Left renal pelvis (tissue), 4 donors: ENCODE results near the gene PANX2. TPM values are rescaled to one million over a fixed set of nuclear protein-coding genes. Genes with fewer than 3 reads are reported as not detected.

Experiments used
- DNase-seq, 4 donors: peaks; one replicate each; pipeline ENCODE4 v3.0.0-alpha.2; 2013; ENCODE audit warnings: low read depth in 4 of 4, low spot score in 3 of 4
- polyA plus RNA-seq, 4 donors: library from polyadenylated mRNA; unstranded; fragments of 120-200 nt; gene quantifications; one replicate each; pipeline ENCODE4 v1.2.1, GENCODE V29; 2013; ENCODE audit not compliant: insufficient read length in 4 of 4

Gene PANX2
- polyA plus RNA-seq, 4 donors: 0.12 to 2.3 (median 1.2) TPM

DNA sequence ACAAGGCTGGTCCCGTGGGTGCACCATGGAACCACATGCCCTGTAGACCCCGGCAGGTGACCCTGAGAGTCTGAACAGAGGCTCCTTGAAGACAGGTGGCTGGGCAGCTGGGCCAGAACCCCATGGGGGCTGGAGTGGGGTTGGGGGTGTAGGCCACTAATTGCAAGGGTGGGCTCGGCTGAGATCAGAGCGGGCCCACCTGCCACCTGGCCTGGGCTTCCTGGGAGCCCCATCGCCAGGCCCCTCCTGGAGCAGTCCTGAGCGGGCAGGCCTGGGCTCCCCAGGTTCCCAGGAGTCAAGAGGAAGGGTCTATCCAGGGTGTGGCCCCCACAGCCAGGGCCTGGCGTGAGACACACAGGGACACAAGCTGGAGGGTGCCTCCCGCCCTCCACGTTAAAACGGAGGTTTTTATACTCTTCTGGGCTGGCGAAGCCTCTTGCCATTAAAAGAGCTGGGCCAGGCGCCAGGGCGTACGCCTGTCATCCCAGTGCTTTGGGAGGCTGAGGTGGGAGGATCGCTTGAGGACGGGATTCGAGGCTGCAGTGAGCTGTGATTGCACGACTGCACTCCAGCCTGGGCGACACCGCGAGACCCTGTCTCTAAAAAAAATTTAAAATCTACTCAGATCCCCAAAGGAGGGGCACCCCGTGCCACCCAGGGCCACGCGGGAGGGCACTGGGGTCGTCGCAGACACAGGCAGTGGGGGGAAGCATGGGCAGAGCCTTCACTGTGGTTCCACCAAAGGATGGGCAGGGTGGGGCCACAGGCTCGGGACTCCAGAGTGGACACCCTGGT lies 10.4 kb downstream of the PANX2 start:
- DNase-seq: no peak

- no peak for DNase-seq
Observed at GRCh38 chr22:50182176-50183081, 11.9 kb downstream of the PANX2 start.

DNA sequence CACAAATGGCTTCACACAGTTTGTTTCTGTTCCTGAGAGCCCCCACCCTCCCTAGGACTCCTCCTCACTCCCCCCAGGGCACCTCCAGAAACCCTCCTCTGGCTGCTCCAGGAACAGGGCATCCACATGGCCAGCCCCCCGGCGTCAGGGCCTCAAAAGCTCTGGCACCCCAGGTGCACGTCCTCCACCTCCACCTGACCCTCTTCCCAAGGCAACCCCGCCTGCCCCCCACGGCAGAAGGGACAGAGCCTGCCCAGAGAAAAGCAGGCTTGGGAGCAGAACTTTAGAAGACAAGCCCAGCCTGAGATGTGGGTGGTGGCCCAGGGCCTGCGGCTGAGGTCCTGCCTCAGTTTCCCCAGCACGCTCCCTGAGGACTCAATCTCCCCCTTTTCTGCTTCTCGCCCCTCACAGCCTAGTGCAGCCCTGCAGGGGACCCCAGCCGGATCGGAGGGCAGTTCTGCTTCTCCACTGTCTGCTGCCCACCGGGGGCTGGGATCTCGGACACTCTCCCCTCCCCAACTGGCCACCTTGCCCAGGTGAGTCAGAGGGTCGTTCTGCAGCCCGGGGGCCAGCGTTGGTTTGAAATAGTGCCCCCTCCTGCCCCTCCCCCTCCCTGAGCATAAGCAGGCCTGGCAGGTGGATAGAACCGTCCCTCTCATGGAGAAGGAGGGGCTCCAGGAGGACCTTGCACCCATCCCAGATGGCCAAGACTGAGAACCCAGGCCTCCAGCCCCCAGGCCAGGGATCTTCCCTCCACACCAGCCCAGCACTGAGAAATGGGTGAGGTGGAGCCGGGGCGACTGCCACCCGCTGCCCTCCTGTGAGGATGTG lies 12.8 kb downstream of the PANX2 start:
- no peak for DNase-seq

GRCh38 chr22:50184004-50184901 lies 13.7 kb downstream of the PANX2 start:
- DNase-seq: no peak

DNA sequence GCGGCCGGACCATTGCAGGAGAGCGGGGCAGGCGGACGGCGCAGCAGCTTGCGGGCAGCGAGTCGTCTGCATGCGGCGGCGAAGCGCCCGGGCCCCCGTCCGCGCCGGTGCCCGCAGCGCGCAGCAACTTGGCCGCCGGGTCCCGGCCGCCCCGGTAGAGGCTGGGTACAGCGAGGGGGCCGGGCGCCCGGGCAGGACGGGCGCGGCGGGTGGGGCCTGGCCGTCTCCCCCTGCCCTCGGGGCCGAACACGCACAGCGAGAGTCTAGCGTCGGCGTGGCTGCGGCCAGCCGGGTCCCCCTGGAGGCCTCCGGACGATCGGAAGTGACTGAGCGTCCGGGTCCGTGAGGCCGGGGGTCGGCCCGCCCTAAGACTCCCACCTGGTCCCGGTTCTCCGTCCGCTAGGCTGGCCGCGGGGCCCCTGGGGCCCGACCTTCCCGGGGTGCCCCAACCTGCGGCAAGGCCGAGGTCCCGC lies 14.4 kb downstream of the PANX2 start:
- DNase-seq: no peak

DNA sequence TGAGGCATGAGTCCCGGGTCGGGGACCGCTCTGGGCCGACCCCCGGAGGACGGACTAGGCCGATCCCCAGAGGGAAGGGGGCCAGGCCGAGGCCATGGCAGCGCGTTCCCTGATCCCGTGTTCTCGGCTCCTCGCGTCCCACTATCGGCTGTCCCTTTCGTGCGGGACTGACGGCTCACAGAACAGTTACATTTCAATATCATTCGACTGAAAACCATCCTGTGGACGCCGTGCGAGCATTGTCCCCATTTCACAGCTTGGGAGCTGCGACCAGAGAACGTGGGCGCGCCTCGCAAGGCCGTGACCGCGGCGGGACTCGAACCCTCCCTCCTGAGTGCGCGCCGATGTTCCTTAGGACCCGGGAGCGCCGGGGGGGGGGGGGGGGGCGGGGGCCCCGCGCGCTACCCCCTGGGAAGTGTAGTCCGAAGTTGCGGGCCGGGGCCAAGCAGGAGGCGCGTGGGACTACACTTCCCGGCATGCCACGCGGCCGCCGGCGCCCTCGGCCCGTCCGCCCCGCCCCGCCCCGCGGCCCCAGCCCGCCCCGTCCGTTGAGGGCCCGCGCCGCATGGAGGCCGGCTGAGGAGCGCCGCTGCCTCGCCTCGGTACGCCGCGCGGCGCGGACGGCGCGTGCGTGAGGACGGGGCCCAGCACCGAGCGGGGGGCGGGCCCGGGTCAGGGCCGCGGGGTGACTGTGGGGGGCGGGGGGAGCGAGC lies 15.0 kb downstream of the PANX2 start, which contains the start of gene TRABD:
TRABD (plus strand) TSS at position 539 of the 713 bp plus-strand sequence. CDS start 7,148 bp downstream, outside the sequence.
- DNase-seq: peak in 3 of 4 donors; percentile 62 to 75 (median 68)

DNA sequence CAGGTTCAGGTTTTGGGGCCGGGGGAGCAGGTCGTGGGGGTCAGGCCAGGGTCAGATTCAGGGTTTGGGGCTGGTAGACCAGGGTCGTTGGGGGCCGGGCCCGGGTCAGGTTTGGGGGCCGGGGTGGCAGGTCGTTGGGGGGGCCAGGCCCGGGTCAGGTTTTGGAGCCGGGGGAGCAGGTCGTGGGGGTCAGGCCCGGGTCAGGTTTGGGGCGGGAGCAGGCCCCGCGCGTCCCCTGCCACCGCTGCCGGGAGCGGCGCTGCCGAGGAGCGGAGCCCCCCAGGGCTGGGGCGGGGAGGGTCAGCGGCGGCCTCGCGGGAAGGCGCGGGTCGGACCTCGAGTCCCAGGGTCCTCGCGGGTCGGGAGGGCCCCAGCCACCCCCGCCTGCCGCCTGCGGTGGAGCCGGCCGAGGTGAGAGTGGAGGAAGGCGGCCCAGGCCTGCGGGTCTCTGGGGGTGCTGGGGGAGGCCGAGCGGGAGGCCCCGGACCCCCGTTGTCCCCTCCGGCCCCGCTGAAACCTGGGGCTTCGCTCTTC lies 15.7 kb downstream of the PANX2 start:
- DNase-seq: no peak

GRCh38 chr22:50186761-50187523 lies 16.4 kb downstream of the PANX2 start:
- no peak for DNase-seq

DNA sequence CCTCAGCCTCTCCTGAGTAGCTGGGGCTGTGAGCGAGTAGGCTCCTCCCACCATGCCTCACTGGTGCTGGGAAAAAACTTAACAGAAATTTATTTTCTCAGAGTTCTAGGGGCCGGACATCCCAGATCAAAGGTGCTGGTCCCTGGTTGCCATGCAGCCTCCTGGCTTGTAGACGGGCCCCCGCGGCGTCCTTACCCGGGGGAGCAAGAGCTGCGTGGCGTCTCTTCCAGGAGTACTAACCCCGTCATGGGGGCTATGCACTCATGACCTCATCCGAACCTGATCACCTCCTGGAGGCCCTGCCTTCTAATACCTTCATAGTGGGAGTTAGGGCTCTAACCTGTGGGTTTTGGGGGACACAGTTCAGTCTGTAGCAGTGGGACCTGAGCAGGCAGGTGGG lies 17.8 kb downstream of the PANX2 start:
- DNase-seq: no peak

DNA sequence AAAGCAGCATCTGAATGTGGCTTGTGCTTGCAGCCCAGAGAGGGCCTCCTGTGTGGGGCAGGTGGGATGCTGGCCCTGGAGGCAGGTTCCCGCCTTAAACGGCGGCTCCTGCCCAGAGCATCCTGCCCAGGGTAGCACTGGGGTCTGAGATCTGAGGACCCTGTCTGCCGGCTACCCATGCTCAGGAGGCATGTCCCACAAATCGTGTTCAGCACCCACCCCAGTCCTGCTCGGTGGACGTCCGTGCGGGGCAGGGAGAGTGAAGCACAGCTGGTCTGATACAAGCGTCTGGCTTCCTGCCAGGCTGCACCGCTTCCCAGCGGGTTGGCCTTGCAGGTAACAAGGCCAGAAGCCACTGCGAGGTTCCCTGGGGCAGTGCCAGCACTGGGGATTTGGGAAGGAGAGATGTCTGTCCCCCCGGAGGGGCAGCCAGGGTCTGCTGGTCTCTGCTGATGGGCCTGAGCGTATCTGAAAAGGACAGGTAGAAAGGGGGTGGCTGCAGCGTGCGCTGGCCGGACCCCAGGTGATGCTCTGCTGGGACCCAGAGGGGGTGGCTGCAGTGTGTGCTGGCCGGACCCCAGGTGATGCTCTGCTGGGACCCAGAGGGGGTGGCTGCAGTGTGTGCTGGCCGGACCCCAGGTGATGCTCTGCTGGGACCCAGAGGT lies 18.8 kb downstream of the PANX2 start:
- DNase-seq: no peak

- no peak for DNase-seq
Observed at GRCh38 chr22:50189849-50190181, 19.3 kb downstream of the PANX2 start.

- peak in 1 of 4 donors; percentile 32 for DNase-seq
Observed at GRCh38 chr22:50190182-50190940, 19.8 kb downstream of the PANX2 start.

GRCh38 chr22:50190941-50191741 lies 20.6 kb downstream of the PANX2 start:
- no peak for DNase-seq

DNA sequence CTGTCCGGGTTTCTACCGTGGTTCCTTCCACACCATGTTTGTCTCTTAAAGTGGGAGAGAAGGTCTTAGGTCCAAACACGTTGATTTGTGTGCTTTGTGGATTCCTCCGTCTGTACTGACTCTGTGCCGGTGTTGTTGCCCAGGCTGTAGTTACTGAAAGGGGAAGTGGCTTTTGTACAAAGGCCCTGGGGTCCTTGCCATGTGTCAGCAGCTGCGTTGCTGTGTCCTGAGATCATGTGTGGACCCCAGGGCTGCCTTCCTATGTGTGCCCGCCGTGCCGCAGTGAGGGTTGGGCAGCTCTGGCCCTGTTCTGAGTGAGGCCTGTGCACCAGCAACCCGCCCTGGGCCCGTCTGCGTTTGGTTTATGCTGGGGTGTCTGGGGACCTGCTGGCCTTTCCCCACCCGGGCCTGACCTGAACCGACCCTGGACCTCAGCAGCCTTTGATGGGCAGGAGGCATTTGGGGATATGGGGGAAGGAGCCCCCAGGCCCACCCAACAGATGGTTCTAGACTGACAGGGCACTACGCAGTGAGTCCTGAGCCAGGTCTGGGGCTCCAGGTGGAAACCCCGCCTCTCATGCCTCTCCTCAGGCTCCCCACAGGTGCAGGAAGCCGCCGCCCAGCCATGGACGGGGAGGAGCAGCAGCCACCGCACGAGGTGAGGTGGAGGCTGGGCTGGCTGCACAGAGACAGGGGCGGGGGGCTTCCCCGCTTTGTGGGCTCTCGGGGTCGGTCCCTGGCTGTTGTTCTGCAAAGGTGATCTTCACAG lies 22.1 kb downstream of the PANX2 start:
- DNase-seq: no peak

DNA sequence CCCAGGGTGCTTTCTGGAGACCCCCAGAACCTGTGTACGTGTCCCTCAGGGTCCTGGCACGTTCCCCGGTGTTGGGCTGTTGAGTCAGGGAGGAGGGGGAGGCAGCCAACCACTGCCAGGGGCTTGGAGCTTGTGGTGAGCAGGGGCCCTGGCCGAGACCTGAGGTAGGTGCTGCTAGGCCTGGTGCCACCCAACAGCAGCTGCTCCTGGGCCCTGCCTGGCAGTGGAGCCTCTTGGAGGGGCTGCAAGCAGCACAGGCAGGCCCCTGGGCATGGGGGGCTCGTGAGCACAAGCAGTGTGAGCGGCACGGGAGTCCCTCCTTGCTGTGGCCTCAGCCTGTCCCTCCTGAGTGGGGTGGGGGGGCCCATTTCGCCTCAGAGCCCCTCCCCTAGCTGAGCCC lies 23.1 kb downstream of the PANX2 start:
- DNase-seq: no peak
